Measurements from ENCODE around the gene RWDD1.
A peak's percentile ranks its signal among the peaks of the same experiment; 100 is the strongest.

Gene RWDD1

GRCh38 chr6:116615937-116616736, 44.8 kb downstream of the RWDD1 start, which contains the start of gene RSPH4A:
TSS of gene RSPH4A (plus strand) at chr6:116616479. CDS start at chr6:116616624, 145 bp downstream.
- peak; percentile 75 for DNase-seq

GRCh38 chr6:116616737-116617053, 45.4 kb downstream of the RWDD1 start:
- DNase-seq: no peak

- no peak for DNase-seq
These were observed 52.9 kb downstream of the RWDD1 start for GRCh38 chr6:116624036-116624805.

- DNase-seq: no peak
These were observed 54.6 kb downstream of the RWDD1 start for GRCh38 chr6:116625872-116626271.

- no peak for DNase-seq
These were observed 58.3 kb downstream of the RWDD1 start for GRCh38 chr6:116629563-116629981.

- DNase-seq: no peak
These were observed 60.2 kb downstream of the RWDD1 start for GRCh38 chr6:116631379-116631990.

GRCh38 chr6:116633685-116634084, 62.4 kb downstream of the RWDD1 start:
- no peak for DNase-seq

All from CD4-positive, alpha-beta T cell treated with Interleukin-15 for 1 hour (primary cell).